Measurements from ENCODE around the gene ZMIZ1. TPM values are rescaled to one million over a fixed set of nuclear protein-coding genes. Genes with fewer than 3 reads are reported as not detected.

The ZMIZ1 gene
- total RNA-seq, 4 donors from 2014 or later = 22.7 to 37.5 (median 31.7) TPM

GRCh38 chr10:79156334-79157274, 87.8 kb downstream of the ZMIZ1 start:
- ATAC-seq (no peak), DNase-seq (no peak)
- intact Hi-C loops (cut with DNase I; ENCODE audit: low total_unique reads) = loop anchor here (5.0 to 10.0 kb wide), 3 partner anchors 36 to 288 kb away; partner anchors contain the start of gene ZCCHC24

GRCh38 chr10:79158004-79158340, 89.2 kb downstream of the ZMIZ1 start:
- intact Hi-C loops (cut with DNase I; ENCODE audit: low total_unique reads) (loop anchor here (5.0 to 10.0 kb wide), 3 partner anchors 34 to 287 kb away; partner anchors contain the start of gene ZCCHC24), in situ Hi-C loops (cut with MboI; ENCODE audit: low sequenced_read_pairs in 4 of 4) (loop anchor here in 1 of 4 donors (10.0 kb wide), 1 partner anchor 73 kb away; no protein-coding TSS in a partner anchor)
- peaks cover 76 to 91% of the 10 kb centered on the region in 2 donors for H3K4me1 ChIP-seq
- ATAC-seq (no peak), DNase-seq (no peak)
- no peaks in the 10 kb centered on the region for H3K36me3 ChIP-seq
- no peak overlapping the region for H3K4me3 ChIP-seq
- TF ChIP-seq CTCF (IDR thresholded peaks at IDR 0.05 in 4 of 5, conservative IDR thresholded peaks at IDR 0.05 in 1 of 5) (no peak), POLR2A (IDR thresholded peaks at IDR 0.05) (no peak)
- no peaks in the 10 kb centered on the region for H3K9me3 ChIP-seq
- H3K27me3 ChIP-seq = no peaks in the 10 kb centered on the region
- peak overlapping the region; percentile 64 to 89 (median 87) for H3K27ac ChIP-seq

More at GRCh38 chr10:79156334-79157274, 87.8 kb downstream of the ZMIZ1 start:
- H3K27ac ChIP-seq = peak overlapping the region; percentile 64 to 89 (median 87)
- in situ Hi-C loops (cut with MboI; ENCODE audit: low sequenced_read_pairs in 4 of 4) = loop anchor here in 1 of 4 donors (10.0 kb wide), 1 partner anchor 72 kb away; no protein-coding TSS in a partner anchor
- H3K9me3 ChIP-seq = no peaks in the 10 kb centered on the region
- no peaks in the 10 kb centered on the region for H3K27me3 ChIP-seq
- no peak for TF ChIP-seq POLR2A (IDR thresholded peaks at IDR 0.05)
- TF ChIP-seq CTCF (IDR thresholded peaks at IDR 0.05 in 4 of 5, conservative IDR thresholded peaks at IDR 0.05 in 1 of 5) = no peak
- peaks cover 81 to 97% of the 10 kb centered on the region in 2 donors for H3K4me1 ChIP-seq
- H3K36me3 ChIP-seq = no peaks in the 10 kb centered on the region
- H3K4me3 ChIP-seq = no peak overlapping the region

- Histone ChIP-seq H3K9me3 (no peaks in the 10 kb centered on the region), H3K27me3 (no peaks in the 10 kb centered on the region), H3K4me1 (peaks cover 75 to 91% of the 10 kb centered on the region in 2 donors), H3K4me3 (no peak overlapping the region), H3K36me3 (no peaks in the 10 kb centered on the region), H3K27ac (peak overlapping the region; percentile 64 to 89 (median 87))
- no peak for ATAC-seq
- no peak for TF ChIP-seq CTCF (IDR thresholded peaks at IDR 0.05 in 4 of 5, conservative IDR thresholded peaks at IDR 0.05 in 1 of 5)
- TF ChIP-seq POLR2A (IDR thresholded peaks at IDR 0.05) = no peak
- in situ Hi-C loops (cut with MboI; ENCODE audit: low sequenced_read_pairs in 4 of 4) (loop anchor here in 1 of 4 donors (10.0 kb wide), 1 partner anchor 74 kb away; no protein-coding TSS in a partner anchor), intact Hi-C loops (cut with DNase I; ENCODE audit: low total_unique reads) (loop anchor here (5.0 to 10.0 kb wide), 3 partner anchors 34 to 286 kb away; partner anchors contain the start of gene ZCCHC24)
- DNase-seq = no peak
These were observed 89.8 kb downstream of the ZMIZ1 start for GRCh38 chr10:79158402-79159097.

GRCh38 chr10:79159141-79159651, 90.4 kb downstream of the ZMIZ1 start:
- intact Hi-C loops (cut with DNase I; ENCODE audit: low total_unique reads) (loop anchor here (5.0 to 10.0 kb wide), 3 partner anchors 33 to 286 kb away; partner anchors contain the start of gene ZCCHC24), in situ Hi-C loops (cut with MboI; ENCODE audit: low sequenced_read_pairs in 4 of 4) (loop anchor here in 1 of 4 donors (10.0 kb wide), 1 partner anchor 74 kb away; no protein-coding TSS in a partner anchor)
- Histone ChIP-seq H3K27me3 (no peaks in the 10 kb centered on the region), H3K27ac (peak overlapping the region; percentile 64 to 89 (median 87)), H3K9me3 (no peaks in the 10 kb centered on the region), H3K36me3 (no peaks in the 10 kb centered on the region), H3K4me1 (peaks cover 70 to 86% of the 10 kb centered on the region in 2 donors), H3K4me3 (no peak overlapping the region)
- no peak for DNase-seq
- TF ChIP-seq CTCF (IDR thresholded peaks at IDR 0.05 in 4 of 5, conservative IDR thresholded peaks at IDR 0.05 in 1 of 5) = no peak
- TF ChIP-seq POLR2A (IDR thresholded peaks at IDR 0.05) = no peak
- no peak for ATAC-seq

Data from gastrocnemius medialis (tissue), 4 donors.